CD4-positive, alpha-beta T cell treated with Interleukin-6 at 100 ng/mL for 8 hours (primary cell): Measurements from ENCODE around the gene ELP1.

Experiments used
- DNase-seq: peaks from one replicate; pipeline ENCODE4 v3.0.0-alpha.2; 2020; ENCODE audit warnings: mixed read lengths, low spot score

Gene ELP1

DNA sequence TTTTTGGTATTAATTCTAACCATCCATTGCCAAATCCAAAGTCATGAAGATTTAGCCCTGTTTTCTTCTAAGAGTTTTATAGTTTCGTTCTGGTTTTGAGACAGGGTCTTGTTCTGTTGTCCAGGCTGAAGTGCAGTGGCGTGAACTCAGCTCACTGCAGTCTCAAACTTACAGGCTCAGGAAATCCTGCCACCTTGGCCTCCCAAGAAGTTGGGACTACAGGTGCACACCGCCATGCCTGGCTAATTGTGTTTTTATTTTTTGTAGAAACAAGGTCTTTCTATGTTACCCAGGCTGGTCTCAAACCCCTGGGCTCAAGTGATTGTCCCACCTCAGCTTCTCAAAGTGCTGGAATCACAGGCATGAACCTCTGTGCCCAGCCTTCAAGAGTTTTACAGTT lies 50.8 kb downstream of the ELP1 start:
- DNase-seq: no peak

DNA sequence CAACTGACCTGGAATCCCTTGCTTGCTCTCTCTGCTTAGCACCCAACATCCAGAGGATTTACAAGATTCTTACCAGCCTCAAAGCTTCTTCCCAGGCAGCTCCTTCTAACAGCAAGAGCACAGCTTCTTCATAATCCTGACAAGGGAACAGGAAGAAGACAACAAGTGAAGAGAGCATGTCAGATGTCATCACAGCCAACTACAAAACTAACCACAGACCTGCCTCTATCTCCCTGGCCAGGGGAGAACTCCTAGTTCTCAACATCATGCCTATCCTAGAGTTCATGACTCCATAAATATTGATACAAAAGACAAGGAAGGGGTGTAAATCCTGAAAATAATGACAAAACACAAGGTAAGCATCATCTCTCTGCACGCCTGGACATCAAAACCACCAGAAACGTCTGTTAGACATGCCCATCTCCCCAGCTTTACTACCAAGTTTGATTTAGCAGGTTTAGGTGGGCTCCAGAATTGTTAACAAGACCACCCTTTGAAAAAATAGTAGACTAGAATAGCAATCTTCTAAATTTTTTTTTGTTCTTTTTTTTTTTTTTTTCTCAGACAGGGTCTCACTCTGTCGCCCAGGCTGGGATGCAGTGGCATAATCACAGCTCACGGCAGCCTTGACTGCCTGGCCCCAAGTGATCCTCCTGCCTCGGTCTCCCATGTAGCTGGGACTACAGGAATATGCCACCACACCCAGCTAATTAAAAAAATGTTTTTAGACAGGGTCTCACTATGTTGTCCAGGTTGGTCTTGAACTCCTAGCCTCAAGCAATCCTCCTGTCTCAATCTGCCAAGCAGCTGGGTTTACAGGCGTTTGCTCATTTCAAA lies 51.7 kb downstream of the ELP1 start:
- no peak for DNase-seq

DNA sequence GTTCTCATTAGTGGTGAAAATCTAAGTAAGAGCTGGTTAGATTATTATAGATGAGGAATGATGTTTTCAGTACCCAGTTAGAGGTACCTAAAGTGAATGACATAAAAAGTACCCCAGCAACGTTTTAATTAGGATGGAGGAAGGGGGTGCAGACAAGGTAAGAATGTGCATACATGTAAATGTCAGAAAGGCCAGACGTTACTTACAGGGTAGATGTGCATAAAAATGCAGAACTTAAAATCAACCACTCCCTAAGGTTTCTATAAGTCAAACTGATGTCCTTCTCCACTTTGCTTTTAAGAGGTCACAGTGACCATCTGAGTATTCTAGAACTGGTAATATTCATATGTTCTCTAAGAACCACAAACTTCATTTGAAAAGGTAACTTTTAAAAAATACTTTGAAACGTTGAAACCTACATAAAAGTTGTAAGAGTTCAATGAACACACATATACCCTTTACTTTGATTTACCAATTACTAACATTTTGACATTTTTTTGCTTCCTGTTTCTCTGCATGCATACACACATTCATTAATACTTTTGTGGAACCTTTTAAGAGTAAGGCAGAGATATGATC lies 53.1 kb downstream of the ELP1 start:
- DNase-seq: no peak

DNA sequence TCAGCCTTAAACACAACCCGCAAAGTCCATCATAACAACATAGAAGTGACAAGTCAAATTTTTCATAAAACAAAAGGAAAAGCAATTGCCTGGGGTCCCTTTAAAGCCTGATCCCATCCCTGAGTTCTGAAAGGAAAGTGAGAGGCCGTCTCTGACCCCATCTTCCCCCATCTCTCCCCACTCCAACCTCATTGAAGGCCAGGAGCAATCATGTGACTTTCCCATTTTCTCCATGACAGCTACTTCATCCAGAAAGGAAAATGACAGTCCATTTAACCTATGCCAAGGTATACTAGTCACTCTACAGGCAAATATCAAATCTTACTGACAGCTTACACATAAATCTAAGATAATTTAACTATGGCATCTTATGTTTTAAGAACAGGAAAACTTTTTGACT lies 56.4 kb downstream of the ELP1 start:
- no peak for DNase-seq

DNA sequence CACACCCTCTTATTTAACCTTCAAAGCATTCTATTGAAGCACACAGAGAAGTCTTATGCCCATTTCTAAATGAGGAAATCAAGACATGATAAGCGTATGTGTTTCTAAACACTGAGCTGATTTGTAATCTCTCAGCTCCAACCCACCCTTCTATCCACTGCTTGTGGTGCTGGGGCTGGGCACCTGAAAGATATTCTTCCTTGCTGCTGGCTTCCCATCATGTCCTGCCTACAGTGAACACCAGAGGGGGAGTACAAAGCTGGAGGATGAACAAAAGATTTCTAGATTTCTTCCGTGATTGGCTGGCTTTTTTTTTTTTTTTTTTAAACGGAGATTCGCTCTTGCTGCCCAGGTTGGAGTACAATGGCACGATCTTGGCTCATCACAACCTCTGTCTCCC lies 57.5 kb downstream of the ELP1 start:
- no peak for DNase-seq

DNA sequence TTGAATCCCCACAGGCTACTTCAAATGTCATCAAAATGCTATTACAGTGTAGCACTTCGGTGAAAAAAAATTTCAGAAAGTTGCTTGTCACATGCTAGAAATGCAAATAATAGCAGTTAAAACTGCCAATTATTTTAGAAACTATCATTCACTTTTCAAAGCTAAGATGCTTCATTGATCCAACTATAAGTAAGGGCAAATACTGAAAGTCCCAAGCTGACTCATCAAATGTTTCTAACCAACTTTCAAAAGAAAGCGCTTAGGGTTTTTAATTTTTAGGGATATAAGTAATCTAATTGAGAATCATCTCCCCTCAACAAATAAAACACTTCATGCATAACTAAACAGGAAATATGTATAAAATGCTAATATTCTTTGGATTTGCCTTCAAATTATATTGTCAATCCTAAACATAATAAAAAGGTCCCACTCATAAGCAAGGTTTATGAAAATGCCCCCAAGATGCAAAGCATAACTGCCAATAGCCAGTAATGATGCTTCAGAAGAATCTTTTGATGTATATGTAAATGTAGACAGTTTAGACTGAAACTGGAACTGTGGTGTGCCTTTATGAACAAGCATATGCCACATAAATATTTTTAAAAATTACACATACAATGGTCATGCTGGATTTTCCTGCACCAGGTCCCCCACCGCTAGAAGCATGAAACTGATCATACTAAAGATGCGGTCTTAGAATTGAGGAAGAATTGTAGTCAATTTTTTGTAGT lies 59.7 kb downstream of the ELP1 start:
- no peak for DNase-seq

DNA sequence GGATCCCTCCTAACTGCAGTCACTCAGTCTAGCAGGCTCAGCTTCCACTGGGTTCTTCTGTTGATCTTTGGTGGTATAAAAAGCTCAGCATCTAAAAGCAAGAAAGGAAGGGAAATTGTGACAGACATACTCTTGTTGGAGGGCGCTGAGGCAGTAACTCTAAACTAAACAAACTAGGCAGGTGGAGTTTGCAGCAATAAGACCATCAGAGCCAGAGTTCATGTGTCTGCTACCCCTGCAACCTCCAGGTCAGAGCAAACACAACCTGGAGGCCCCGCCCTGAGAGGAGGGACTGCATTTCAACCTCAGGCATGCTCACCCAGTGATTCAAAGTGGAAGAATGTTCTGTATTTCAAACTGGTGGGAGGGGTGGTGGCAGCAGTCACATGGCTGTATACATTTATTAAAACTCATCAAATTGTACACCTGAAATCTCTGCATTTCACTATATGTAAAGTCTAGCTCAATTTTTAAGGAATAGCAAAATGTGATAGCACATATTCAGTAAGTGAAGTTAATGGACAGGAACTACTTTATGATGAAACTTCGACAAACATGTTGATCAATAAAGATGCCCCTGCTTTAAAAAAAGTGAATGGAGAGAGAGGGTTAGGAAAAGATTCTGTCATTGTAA lies 64.7 kb downstream of the ELP1 start:
- DNase-seq: no peak

DNA sequence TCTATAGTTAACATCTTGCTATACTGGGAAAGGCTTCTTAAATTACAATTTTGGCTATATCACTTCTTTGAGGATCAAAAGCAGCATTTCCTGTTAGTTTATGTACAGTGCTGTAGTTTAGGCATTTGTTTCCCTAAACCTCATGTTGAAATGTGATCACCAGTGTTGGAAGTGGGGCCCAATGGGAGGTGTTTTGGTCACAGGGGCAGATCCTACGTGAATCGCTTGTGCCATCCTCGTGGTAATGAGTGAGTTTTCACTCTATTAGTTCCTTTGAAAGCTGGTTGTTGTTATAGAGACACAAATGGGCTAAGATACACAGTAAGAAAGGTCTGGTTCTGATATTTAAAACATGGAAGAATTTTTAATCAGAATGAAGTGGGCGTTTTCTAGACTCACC lies 66.1 kb downstream of the ELP1 start:
- DNase-seq: no peak

DNA sequence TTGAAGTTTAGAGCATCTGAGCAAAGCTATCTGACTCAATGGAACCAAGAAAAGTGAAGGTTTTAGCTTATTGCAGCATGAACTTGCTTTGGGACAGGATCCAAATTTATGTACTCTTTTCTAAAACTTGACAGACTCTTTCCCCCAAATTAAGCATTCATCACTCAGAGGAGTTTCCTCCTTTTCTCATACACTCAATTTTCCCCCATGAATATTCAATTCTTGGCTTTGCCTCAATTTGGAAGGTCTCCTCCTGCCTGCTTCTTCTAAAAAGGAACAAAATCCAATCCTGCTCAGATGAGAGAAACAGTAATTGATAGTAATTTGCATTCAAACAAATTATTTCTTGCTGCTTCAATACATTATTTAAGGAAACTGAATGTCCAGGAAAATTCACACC lies 66.8 kb downstream of the ELP1 start:
- no peak for DNase-seq

DNA sequence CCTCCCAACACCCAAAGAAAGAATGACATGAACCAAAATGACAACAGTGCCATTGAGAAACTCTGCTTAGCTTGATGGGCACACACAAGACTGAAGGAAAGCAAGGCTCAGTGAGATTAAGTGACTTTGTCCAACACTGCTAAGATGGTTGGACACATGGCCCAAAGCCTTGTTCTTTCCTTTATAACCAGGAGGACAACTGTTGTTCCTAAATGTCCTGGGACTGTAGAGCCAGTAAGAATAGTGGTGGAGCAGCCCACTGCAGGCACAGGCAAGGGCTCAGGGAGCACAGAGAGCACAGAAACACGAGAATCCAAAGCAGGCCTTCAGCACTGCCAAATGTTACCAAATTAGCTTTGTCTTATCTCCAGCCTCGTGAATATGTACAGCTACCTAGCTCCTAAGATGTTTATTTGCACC lies 67.9 kb downstream of the ELP1 start:
- DNase-seq: no peak

DNA sequence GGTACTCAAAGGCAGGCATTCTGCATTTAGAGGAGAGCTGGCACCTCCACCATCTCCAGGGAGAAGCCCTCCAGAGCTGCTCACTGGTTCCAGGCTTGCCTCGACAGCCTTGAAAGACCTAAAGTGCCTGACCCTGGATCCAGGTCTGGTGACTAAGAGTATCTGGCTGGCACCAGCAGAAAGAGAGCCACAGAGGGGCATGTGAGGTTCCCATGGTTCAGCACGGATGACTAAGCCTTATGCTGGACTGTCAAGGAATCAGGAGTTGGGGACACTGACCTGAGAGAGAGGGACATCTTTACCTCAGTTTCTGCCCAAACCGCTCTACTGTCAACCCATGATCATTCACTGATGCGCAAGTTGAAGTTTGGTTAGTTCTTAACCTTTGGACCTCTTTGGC lies 68.9 kb downstream of the ELP1 start:
- no peak for DNase-seq

DNA sequence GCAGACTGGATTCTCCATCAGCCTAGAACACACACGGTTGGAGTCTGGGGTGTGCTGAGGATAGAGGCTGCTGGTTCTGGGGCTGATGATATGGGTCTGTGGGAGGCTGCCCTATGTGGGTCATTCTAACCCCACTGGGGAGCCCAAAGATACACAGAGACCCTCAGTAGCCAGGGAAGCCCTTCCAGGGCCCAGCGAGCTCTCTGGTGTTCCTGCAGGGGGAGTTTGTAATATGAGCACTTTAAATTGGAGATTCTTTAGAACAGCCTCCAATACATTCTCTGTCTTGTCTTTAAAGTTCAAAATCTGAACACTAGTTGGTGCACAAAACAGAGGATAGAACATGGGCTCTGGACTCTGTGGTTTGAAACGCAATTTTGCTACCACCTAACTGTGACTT lies 69.5 kb downstream of the ELP1 start:
- DNase-seq: no peak

DNA sequence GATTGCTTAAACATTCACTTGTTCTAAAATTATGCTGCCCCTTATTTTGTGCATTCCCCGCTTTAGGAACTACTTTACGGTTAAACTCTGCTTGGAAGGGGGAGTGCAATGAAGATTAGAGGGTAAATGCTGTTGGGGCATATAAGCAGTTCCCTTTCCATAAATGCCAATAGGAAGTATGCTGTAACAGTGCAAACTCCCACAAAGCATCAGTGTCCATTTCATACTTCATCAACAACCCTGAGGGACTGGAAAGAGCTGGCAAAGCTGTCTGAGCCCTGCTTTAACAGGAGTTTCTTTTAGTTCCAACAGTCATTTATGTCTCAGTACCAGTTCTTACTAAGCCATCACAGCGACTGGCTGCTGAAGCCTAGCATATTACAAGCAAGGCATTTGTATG lies 70.0 kb downstream of the ELP1 start:
- no peak for DNase-seq

DNA sequence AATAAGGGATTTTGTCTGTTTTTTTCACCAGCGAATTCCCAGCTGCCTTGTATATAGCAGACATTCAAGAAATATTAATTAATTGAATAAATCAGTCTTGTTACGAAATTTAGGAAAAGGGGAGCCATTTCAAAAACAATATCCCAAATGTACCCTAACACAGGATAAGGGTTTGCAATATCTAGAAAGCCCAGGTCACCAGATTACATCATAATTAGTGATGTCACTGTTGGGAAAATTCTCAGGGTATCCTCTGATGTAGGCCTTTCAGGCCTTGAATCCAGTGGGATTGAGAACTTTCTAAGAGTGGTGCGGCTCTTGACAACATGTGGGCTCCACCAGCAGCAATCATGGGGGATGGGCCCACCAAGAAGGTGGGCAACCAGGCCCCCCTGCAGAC lies 71.9 kb downstream of the ELP1 start, which contains the start of gene ACTL7A:
ACTL7A (plus strand) TSS at position 270 of the 400 bp plus-strand sequence; CDS start at position 327, 57 bp downstream.
- no peak for DNase-seq

DNA sequence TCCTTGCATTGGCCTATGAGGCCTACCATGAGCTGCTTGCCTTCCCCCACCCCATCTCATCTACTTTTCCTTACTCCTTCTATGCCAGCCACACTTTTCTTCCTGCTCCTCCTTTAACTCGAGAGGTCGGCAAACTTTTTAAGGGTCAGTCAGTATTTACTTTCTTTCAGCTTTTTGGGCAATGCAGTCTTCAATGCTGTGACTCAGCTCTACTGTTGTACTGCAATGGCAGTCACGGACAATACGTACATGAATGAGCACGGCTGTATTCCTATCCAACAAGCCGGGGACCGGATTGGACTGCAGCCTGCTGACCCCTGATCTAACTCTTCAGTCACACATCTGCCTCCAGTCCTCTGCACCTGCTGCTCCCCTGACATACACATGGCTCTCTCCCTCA lies 72.5 kb downstream of the ELP1 start:
- DNase-seq: no peak

DNA sequence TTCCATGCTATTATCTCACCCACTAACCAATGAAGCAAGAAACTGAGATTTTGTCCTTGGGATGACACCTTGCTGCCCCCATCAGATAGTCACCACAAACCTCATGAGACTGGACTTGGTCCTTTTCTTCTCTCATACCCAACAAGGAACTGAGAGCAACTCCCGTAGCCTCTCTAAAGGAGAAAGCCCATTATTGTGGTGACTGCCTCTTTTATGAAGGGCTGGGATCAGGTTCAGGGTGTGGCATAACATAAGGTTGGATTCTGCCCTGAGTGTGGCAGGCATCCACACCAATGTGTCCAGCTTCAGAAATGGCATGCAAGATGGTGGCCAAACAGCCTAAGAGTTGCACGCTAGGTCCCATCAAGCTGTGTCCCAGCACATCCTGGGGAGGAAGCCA lies 73.2 kb downstream of the ELP1 start:
- no peak for DNase-seq

DNA sequence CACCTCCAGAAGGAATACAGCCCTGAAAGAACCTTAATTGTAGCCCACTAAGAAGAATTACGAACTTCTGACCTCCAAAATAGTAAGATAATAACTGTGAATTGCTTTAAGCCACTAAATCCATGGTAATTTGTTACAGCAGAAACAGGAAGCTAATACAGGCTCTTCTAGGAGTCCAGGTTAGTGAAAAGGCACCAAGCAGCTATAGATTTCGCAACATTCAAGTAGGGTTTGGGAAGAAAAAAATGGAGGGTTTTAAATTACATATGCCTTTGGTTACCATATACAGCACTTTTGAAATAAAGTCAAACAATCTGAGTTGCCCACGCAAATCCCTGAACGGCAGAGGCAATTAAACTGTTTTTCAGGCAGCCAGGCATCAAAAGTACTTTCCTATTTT lies 73.6 kb downstream of the ELP1 start:
- no peak for DNase-seq

DNA sequence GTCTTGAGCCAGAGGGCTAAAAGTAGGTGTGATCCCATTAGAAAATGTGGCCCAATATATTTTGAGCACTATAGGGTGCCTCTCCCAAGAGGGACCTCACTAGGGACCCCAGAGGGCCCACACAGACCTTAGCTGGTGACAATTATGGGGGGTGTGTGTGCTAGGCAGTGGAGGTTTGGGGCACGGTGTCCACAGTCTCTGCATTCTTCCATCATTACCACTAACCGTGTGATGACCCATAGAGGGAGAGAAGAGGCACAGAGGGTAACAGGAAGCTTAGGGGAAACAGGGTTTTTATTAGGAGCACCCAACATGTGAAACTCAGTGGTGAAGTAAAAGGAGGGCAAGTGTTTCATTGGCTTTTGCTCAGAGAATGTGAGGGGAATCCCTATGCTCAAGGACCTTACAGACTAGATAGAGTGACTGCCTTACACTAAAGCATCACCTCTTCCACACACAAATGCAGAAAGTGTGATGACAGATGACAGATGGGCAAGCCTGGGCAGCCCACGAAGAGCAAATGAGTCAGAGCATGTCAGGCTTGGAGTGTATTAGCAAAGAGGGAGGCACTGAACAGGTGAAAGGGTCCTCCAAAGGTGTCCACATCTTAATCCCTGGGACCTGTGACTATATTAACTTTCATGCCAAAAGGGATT lies 74.3 kb downstream of the ELP1 start:
- no peak for DNase-seq

DNA sequence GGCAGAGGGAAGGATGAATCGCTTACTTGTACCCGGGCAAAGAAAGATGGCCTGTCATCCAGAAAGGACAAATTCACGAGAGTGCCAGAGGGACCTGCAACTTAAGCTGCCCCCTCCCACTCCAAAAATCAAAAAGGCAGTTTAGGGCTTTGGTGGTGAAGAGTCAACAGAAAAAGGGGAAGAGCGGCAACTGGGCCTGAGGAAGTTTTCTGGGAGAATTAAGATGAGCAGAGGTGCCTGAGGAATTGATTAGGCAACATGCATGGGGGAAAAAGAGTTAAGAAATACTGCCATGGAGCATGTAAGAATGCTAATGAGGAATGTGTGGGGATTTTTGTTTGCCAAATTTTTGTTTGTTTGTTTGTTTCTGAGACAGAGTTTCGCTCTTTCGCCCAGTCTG lies 76.4 kb downstream of the ELP1 start:
- no peak for DNase-seq

DNA sequence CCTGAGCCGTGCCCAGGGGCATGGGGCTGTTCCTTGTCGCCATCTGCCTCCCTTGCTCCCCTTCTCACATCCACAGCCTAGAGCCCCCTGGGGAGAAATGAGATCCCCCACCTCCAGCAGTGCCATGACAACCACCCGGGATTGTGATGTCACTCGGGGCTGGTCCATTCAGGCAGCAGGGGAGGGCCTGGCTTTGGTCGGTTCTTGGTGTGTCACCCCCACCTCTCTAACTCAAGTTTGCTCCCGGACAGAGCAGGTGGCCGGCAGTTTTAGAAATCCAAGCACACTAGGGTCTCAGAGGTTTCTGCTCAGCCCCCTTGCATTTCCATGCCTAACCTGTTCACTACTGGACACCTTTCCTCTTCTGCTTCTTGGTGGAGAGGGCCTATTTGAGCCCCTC lies 78.0 kb downstream of the ELP1 start, which contains the start of gene ACTL7B:
ACTL7B (minus strand) TSS at position 99 of the 400 bp plus-strand sequence; CDS start at position 43, 56 bp downstream.
- no peak for DNase-seq

DNA sequence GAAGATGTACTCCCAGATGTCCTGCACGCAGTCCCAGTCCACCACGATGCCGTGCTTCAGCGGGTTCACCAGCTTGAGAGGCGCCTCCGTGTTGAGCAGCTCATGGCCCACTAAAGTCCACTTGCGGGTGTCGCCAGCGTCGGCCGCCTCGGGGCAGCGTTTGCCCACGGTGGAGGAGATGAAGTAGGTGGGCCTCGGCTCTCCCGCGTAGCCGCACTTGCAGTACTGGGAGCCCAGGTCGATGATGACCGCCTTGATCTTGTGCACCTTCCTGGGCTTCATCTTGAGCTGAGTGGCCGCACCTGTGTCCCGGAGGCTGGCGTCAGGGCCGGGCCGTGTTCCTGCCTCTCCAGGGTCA lies 78.4 kb downstream of the ELP1 start:
- no peak for DNase-seq
